SK-N-SH treated with all-trans-retinoic acid at 6 μM for 48 hours (cell line): ENCODE measurements around the gene MMEL1.

Source experiments
- ARNTL ChIP-seq: fragments of 450-650 bp; formaldehyde crosslinking; IDR thresholded peaks from 2 replicates; pipeline ENCODE4 v1.5.0; 2020; ENCODE audit warnings: low read depth, mild to moderate bottlenecking, moderate library complexity, borderline replicate concordance
- ESRRG ChIP-seq: fragments of 250-450 bp; sonication (Bioruptor Pico); IDR thresholded peaks from 2 replicates; pipeline ENCODE4 v1.6.1; 2021; ENCODE audit warnings: mild to moderate bottlenecking
- GLIS3 ChIP-seq: fragments of 250-450 bp; sonication (Bioruptor Pico); IDR thresholded peaks from 2 replicates; pipeline ENCODE4 v1.5.0; 2020; ENCODE audit warnings: mild to moderate bottlenecking, moderate library complexity
- TCF4 ChIP-seq: fragments of 250-450 bp; sonication (Bioruptor Pico); IDR thresholded peaks from 2 replicates; pipeline ENCODE4 v1.8.0; 2021; ENCODE audit warnings: mild to moderate bottlenecking, moderate library complexity, borderline replicate concordance
- ZFP3 ChIP-seq: fragments of 250-450 bp; sonication (Bioruptor Pico); IDR thresholded peaks from 2 replicates; pipeline ENCODE4 v1.5.0; 2020; ENCODE audit warnings: mild to moderate bottlenecking, moderate library complexity
- ZFP30 ChIP-seq: fragments of 450-650 bp; formaldehyde crosslinking; IDR thresholded peaks from 2 replicates; pipeline ENCODE4 v1.5.0; 2022; ENCODE audit warnings: mild to moderate bottlenecking, moderate library complexity
- ZNF70 ChIP-seq: fragments of 450-650 bp; formaldehyde crosslinking; IDR thresholded peaks from 2 replicates; pipeline ENCODE4 v1.5.0; 2020; ENCODE audit warnings: mild to moderate bottlenecking, moderate library complexity
- ZNF8 ChIP-seq: fragments of 450-650 bp; formaldehyde crosslinking; IDR thresholded peaks from 2 replicates; pipeline ENCODE4 v1.5.0; 2020; ENCODE audit warnings: mild to moderate bottlenecking, moderate library complexity
- TF ChIP-seq, protein P1 (sequence below): fragments of 250-450 bp; sonication (Bioruptor Pico); IDR thresholded peaks from 2 replicates; pipeline ENCODE4 v1.8.0; 2020; ENCODE audit warnings: mild to moderate bottlenecking, moderate library complexity, borderline replicate concordance
- TF ChIP-seq, protein P2 (sequence below): fragments of 250-450 bp; sonication (Bioruptor Pico); IDR thresholded peaks from 2 replicates; pipeline ENCODE4 v1.5.0; 2020; ENCODE audit warnings: mild to moderate bottlenecking, moderate library complexity
- TF ChIP-seq, protein P3 (sequence below): fragments of 250-450 bp; sonication (Bioruptor Pico); IDR thresholded peaks from 2 replicates; pipeline ENCODE4 v1.8.0; 2021; ENCODE audit warnings: low read depth, mild to moderate bottlenecking, moderate library complexity, borderline replicate concordance

DNA sequence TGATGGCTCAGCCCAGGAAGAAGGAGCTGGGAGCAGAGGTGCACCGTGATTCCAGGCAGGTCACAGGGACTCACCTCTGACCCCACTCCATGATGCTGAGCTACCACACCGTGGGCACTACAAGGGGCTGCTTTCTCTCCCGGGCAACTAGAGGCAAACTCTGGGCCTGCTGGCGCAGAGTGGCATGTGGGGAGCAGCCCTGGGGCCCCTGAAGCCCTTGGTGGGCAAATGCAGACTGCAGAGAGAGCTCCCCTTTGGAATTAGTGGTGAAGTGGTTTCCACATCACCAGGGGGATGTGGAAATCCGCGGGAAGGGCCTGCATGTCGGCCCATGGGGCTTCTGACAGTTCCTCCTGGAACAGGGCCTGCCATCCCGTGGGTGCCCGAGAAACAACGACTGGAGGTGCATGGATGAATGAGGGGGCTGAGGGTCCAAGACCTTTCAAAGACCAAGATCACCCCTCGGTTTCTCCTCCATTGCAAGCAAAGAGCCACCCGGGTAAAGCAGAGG, 11.8 kb upstream of the MMEL1 start:
- TF ChIP-seq, protein P1, sequence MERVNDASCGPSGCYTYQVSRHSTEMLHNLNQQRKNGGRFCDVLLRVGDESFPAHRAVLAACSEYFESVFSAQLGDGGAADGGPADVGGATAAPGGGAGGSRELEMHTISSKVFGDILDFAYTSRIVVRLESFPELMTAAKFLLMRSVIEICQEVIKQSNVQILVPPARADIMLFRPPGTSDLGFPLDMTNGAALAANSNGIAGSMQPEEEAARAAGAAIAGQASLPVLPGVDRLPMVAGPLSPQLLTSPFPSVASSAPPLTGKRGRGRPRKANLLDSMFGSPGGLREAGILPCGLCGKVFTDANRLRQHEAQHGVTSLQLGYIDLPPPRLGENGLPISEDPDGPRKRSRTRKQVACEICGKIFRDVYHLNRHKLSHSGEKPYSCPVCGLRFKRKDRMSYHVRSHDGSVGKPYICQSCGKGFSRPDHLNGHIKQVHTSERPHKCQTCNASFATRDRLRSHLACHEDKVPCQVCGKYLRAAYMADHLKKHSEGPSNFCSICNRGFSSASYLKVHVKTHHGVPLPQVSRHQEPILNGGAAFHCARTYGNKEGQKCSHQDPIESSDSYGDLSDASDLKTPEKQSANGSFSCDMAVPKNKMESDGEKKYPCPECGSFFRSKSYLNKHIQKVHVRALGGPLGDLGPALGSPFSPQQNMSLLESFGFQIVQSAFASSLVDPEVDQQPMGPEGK (CRISPR knock-in tag): no peak
- TF ChIP-seq ESRRG (no peak), ZNF70 (CRISPR knock-in tag) (no peak), ARNTL (CRISPR knock-in tag) (no peak), GLIS3 (CRISPR knock-in tag) (no peak), ZNF8 (no peak), ZFP30 (CRISPR knock-in tag) (no peak), ZFP3 (CRISPR knock-in tag) (no peak), TCF4 (CRISPR knock-in tag) (no peak)
- TF ChIP-seq, protein P2, sequence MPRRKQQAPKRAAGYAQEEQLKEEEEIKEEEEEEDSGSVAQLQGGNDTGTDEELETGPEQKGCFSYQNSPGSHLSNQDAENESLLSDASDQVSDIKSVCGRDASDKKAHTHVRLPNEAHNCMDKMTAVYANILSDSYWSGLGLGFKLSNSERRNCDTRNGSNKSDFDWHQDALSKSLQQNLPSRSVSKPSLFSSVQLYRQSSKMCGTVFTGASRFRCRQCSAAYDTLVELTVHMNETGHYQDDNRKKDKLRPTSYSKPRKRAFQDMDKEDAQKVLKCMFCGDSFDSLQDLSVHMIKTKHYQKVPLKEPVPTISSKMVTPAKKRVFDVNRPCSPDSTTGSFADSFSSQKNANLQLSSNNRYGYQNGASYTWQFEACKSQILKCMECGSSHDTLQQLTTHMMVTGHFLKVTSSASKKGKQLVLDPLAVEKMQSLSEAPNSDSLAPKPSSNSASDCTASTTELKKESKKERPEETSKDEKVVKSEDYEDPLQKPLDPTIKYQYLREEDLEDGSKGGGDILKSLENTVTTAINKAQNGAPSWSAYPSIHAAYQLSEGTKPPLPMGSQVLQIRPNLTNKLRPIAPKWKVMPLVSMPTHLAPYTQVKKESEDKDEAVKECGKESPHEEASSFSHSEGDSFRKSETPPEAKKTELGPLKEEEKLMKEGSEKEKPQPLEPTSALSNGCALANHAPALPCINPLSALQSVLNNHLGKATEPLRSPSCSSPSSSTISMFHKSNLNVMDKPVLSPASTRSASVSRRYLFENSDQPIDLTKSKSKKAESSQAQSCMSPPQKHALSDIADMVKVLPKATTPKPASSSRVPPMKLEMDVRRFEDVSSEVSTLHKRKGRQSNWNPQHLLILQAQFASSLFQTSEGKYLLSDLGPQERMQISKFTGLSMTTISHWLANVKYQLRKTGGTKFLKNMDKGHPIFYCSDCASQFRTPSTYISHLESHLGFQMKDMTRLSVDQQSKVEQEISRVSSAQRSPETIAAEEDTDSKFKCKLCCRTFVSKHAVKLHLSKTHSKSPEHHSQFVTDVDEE (CRISPR knock-in tag): no peak
- TF ChIP-seq, protein P3, sequence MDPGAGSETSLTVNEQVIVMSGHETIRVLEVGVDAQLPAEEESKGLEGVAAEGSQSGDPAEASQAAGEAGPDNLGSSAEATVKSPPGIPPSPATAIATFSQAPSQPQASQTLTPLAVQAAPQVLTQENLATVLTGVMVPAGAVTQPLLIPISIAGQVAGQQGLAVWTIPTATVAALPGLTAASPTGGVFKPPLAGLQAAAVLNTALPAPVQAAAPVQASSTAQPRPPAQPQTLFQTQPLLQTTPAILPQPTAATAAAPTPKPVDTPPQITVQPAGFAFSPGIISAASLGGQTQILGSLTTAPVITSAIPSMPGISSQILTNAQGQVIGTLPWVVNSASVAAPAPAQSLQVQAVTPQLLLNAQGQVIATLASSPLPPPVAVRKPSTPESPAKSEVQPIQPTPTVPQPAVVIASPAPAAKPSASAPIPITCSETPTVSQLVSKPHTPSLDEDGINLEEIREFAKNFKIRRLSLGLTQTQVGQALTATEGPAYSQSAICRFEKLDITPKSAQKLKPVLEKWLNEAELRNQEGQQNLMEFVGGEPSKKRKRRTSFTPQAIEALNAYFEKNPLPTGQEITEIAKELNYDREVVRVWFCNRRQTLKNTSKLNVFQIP (CRISPR knock-in tag): no peak
